Stimulated activated CD8-positive, alpha-beta memory T cell treated with anti-CD3 and anti-CD28 coated beads, Interleukin-15, amount 100 ng/mL, for 48 hours (primary cell): ENCODE data around the gene NARS2.
"Not testable (repeated sequence)": the region's sequence is repeated elsewhere in the genome, so short reads cannot be mapped to it uniquely, and the experiment has no call there.

Source experiments
- DNase-seq, 2 donors: peaks; one replicate each; pipeline ENCODE4 v3.0.0-alpha.2; 2020; ENCODE audit warnings: low read depth in 2 of 2

Gene NARS2

DNA sequence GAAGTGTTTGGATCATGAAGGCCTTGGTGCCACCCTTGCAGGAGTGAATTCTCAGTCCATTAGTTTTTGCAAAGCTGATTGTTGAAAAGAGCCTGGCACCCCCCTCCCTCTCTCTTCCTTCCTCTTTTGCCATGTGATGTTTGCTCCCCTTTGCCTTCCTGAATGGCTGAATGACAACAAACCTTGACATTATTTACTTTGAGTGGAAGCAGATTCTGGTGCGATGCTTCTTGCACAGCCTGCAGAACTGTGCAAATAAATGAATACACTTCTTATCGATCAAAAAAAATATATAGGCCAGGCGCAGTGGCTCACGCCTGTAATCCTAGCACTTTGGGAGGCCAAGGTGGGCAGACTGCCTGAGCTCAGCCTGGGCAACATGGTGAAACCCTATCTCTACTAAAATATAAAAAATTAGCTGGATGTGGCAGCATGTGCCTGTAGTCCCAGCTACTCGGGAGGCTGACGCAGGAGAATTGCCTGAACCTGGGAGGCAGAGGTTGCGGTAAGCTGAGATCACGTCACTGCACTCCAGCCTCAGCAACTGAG, 2.0 kb upstream of the NARS2 start:
- no peak for DNase-seq

DNA sequence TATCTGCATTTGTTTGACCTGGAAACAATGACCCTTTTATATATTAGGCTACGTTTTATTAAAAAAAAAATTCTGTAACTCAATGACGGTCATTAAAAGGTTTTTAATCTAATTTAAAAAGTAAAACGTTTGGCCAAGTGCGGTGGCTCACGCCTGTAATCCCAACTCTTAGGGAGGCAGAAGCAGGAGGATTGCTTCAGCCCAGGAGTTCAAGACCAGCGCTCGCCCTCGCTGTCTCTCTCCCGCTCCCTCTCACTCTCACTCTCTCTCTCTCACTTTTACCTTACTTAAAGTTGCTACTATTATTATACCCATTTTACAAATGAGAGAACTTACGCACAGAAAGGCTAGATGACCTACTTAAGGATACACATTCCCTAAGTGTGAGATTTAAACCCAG, 814 bp upstream of the NARS2 start:
- DNase-seq, result no peak

DNA sequence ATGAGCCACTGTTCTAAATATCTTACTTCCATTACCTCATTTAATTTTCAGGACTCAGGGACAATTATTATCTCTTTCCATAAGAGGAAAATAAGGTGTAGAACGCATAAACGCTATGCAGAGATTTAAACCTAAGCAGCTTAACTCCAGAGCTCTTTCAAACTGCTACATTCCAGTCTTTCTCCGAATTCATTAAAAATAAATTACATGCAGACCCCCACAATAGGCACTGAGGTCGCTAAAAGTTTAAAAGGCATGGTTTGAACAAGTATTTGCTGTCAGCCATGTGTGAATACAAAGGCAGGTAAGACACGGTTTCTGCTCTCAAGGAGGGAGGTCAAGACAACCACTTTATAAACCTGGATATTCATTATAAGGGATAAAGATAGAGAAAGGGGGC, 983 bp downstream of the NARS2 start:
- DNase-seq, result no peak

DNA sequence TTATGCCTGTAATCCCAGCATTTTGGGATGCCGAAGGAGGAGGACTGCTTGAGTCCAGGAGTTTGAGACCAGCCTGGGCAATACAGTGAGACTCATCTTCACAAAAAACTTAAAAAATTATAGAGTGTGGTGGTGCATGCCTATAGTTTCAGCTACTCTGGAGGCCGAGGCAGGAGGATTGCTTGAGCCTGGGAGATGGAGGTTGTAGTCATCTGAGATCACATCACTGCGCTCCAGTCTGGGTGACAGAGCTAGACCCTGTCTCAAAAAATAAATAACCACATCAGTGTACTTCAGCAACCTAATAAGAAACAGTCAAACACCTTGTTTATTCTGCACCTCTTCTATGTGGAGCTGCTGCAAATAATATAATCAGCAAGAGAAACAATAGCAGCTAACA, 1.4 kb downstream of the NARS2 start:
- DNase-seq, result no peak

DNA sequence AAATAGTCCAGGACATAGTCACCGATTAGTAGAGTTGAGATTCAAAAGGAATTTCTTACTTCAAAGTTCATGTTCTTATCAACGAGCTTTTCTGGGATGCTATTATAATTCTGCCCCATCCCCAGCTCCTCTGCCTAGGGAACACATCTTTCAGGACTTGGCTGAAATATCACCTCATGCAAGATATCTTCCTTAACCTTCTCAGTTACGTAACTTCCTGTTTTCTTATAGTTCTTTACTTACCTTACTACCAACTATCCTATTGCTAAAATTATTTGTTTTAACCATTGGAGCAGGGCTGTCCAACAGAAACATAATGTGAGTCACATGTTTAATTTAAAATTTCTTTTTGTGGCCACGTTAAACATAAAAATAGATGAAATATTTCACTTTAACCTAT, 2.3 kb downstream of the NARS2 start:
- no peak for DNase-seq

DNA sequence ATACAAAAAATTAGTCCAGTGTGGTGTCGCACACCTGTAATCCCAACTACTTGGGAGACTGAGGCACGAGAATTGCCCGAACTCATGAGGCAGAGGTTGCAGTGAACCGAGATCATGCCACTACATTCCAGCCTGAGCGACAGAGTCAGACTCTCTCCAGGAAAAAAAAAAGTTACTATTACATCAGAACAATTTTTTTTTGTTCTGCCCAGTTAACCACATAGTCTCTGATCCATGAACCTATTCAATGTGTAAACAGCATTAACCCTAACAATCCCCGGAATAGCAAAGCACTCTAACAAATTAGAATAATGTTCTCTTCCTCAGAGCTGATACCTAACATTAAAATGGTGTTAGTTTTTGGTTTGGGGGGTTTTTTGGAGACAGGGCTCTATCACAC, 4.6 kb downstream of the NARS2 start:
- no peak for DNase-seq

DNA sequence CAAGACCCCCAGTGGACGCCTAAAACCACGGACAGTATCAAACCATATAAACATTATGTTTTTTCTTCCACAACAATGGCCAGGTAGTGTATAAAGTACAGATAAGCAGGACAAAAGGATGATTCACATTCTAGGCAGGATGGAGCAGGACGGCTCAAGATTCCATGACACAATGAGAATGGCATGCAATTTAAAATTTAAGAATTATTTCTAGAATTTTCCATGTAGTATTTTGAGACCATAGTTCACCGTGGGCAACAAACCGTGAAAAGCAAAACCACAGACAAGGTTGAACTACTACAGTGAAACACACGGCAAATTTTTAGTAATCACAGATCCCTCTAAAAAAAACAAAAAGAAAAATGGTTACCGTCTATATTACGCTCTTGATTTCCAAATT, 7.5 kb downstream of the NARS2 start:
- DNase-seq, result no peak

DNA sequence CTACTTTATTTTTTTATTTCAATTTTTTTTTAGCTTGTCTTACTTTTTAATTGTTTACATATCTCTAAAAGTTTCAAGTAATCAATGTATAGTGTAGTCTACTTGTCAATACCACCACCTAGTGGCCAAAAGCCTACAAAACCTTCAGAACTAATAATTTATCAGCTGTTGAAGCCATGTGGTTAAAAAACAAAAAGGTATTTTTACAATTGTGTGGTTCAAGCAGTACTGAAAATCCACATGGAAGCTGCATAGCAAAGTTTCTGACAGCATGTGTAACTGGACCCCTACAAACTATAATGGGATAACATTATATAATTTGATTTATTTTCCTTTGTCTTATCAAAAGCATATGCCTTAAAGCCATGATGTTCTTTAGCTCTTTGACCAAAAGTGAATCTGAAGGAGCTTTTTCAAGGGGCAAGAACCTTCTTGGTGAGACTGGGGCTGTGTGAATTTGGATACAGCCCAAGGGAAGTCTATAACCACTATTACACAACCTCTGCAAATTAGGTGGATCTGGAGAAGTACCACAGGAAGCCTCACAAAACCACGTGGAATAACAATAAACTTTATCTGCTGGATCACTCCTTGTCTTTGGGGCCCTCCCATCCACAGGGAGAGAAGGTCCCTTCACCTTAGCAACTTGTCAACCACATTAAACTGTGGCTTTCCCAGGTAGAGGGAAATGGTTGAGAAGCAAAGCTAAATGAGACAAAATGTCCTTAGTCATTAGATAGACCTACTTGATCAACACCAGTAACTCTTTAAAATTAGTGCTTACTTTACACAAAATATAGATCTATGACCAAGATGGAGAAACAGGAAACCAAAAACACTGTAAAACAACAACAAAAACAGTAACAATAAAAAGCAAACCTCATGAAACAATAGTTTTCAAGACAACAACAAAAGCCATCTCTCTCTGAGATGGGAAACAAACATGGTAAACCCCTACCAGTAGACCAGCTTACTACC, 9.9 kb downstream of the NARS2 start:
- peak in 1 of 2 donors; percentile 5 for DNase-seq

DNA sequence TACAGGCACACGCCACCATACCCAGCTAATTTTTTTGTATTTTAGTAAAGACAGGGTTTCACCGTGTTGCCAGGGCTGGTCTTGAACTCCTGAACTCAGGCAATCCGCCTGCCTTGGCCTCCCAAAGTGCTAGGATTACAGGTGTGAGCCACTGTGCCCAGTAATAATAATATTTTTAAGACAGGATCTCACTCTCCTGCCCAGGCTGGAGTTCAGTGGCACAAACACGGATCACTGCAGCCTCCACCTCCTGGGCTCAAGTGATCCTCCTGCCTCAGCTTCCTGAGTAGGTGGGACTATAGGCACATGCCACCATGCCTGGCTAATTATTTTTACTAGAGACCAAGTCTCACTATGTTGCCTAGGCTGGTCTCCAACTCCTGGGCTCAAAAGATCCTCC, 10.6 kb downstream of the NARS2 start:
- not testable (repeated sequence) for DNase-seq

DNA sequence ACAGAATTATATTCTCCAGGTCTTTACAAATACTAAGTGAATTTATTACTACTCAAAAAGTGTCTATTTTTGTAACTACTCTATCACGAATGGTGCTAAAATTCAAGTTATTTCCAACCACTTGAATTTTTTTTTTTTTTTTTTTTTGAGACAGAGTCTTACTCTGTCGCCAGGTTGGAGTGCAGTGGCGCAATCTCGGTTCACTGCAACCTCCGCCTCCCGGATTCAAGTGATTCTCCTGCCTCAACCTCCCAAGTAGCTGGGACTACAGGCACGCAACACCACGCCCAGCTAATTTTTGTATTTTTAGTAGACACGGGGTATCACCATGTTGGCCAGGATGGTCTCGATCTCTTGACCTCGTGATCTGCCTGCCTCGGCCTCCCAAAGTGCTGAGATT, 11.6 kb downstream of the NARS2 start:
- not testable (repeated sequence) for DNase-seq

DNA sequence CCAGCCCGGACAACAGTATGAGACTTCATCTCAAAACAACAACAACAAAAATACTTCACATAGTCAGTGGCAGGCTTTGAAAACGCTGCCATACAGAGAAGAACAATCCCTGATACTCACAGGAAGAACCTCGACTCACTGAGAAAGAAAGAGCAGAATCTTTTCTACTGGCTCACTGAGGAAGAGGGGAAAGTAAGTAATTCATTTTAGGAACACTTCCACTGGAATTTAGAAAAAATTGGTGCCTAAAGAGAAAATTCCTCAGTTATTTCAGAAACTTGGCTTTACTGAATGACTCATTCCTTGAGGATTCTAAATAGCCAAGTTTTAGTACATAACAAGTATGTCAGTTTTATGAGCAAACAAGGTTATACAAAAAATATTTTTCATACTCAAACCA, 12.3 kb downstream of the NARS2 start:
- no peak for DNase-seq

DNA sequence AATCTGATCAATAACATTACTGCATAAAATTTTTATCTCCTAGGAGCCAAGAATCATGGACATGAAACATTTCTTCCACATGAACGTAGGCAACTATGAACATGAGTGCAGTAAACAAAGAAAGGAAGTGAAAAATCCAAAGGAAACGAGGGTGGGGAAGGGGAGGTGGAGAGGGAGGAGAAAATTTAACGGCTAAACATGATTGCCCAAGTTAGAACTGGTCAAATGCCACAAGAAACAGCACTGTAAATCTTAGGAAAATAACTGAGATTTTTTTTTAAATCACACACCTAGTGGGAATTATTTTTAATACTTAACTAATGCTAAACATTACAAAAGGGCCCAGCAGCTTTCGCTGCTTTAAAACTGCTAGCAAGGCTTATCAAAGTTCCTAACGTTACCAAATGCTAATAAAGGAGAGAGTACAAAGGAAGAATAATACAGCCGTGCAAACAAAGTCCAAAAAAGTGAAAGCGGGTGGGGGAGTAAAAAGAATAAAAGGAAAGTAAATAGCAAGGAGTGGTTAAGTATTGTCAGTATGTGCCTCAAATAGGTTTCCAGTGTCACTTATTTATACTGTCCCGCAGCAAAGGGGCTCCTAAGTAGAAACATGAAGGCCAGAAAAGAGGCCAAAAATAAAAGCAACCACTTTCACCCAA, 13.7 kb downstream of the NARS2 start:
- no peak for DNase-seq

DNA sequence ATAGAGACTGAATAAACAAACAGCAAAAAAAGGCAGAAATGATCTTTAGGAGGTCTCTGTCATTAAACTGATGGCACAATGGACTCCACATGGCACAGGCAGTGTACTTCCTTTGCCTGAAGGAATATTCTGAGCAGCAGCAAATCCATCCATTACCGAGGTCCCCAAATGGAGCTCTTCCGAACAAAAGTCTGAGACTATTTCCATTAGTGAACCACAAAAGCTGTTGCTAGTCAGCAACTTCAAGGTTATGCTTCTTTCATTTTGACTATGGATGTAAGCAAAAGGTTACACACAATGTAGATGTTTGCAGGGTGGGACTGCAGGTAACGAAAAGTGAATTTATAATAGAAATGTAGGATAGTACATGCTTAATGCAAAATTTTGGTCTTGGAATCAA, 14.5 kb downstream of the NARS2 start:
- DNase-seq, result no peak

DNA sequence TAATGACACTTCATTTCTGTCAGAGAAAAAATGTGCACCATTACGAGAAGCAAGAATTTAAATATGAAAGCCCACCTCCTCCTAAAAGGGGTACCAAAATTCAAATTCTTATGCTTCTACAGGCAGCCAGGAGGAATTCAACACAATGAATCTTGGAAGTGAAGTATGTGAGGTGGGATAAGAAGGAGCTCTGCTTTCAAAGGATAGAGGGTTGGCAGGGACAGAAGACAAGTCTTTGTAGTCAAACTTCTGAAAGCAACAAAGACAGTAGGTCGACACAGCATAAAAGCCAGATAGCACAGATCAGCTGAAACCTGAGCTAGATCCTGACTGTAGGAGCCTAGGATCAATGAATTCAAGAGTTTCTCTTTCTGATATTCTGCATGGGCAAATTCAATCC, 17.4 kb downstream of the NARS2 start:
- no peak for DNase-seq

DNA sequence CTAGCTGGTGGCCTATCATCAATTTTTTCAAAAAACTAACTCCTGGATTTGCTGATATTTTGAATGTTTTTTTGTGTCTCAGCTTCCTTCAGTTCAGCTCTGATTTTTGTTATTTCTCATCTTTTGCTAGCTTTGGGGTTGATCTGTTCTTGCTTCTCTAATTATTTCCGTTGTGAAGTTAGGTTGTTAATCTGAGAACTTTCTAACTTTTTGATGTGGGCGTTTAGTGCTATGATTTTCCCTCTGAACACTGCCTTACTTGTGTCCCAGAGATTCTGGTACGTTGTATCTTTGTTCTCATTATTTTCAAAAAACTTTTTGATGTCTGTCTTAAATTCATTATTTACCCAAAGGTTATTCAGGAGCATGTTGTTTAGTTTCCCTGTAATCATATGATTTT, 19.1 kb downstream of the NARS2 start:
- DNase-seq, result no peak

DNA sequence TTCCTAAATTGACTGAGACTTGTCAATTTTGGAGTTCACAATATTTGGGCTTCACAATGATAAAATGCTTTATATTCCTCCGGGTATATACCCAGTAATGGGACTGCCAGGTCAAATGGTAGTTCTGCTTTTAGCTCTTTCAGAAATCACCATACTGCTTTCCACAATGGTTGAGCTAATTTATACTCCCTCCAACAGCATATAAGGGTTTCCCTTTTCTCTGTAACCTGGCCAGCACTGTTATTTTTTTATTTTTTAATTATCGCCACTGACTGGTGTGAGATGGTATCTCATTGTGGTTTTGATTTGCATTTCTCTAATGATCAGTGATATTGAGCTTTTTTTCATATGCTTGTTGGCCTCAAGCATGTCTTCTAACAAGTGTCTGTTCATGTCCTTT, 21.8 kb downstream of the NARS2 start:
- DNase-seq, result no peak

DNA sequence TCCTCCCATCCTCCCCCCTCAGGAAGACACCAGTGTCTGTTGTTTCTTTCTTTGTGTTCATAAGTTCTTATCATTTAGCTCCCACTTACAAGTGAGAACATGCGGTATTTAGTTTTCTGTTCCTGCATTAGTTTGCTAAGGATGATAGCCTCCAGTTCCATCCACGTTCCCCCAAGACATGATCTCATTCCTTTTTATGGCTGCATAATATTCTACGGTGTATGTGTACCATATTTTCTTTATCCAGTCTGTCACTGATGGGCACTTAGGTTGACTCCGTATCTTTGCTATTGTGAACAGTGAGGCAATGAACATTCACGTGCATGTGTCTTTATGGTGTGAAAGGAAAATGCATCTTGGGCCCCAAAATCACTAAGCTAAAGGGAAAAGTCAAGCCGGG, 22.5 kb downstream of the NARS2 start:
- DNase-seq, result not testable (repeated sequence)

DNA sequence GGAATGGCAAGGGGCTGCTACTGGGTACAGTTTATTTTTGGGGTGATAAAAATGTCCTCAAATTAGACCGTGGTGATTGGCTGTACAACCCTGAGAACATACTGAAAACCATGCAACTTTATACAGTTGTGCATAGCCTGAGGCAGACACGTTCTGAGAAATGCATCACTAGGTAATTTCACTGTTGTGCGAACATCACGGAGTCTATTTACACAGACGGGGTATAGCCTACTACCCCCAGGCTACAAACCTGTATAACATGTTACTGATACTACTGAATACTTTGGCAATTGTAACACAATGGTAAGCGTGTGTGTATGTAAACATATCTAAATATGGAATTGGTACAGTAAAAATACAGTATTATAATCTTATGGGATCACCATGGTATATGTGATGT, 23.6 kb downstream of the NARS2 start:
- DNase-seq, result no peak

DNA sequence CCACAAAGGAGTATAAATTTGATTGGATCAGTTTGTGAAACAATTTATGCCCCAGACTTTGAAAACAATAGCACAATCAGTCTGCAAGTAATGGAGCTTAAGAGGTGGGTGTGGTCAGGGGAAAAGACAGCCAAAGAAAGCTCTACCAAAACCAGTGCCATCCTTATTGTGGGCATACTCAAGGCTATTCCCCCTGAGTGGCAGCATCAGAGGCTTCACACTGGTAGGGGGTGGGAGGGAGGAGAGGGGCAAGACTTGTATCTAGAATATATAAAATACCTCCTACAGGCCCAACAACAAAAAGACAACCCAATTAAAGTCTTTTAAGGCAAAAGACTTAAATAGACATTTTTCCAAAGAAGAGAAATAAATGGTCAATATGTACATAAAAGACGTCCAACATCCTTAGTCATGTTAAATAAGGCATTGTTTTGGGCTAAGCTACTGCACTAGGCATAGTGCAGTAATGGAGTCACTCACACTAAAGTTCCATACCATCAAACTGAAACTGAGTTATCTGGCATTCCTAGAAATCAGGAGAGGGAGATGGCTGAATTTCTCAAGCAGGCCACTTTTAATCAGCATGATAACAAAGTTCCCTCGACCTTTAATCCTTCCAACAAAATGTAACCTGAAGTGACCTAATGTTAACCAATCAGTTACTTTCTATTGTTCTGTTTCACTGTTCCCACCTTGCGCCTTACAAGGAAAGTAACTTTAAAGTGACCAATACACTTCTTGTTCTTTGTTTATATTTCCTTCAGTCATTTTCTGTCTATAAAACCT, 24.8 kb downstream of the NARS2 start:
- DNase-seq, result no peak

DNA sequence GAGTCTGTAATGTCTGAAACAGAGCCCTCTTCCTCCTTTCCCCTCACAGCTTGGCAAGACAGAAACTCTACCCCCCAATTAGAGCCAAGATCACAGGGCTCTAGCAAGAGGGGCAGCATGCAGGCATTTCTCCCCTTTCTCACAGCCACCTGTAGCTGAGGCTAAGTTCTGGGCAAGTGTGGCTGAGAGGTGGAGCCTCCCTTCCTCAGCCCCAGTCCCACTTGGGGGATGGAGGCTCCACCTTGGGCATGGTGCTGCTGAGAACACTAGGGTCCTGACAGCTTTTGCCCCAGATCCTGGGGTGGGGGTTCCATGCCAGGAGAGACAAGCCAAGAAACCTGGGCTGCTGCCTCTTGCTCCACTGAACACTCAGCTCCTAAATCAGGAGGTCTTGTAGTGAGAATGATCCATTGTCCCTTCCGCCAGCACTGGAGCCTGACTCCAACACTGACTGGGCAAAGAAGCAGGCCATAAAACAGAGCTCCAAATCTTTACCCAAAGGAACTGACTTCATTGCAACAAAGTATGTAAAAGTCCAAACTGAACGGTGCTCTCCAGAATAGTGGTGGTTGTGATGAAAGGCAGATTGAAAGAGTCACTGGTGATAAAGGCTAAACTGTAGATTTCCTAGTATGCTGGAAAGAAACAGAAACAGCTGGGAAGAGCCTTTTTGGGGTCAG, 25.6 kb downstream of the NARS2 start:
- DNase-seq, result no peak

DNA sequence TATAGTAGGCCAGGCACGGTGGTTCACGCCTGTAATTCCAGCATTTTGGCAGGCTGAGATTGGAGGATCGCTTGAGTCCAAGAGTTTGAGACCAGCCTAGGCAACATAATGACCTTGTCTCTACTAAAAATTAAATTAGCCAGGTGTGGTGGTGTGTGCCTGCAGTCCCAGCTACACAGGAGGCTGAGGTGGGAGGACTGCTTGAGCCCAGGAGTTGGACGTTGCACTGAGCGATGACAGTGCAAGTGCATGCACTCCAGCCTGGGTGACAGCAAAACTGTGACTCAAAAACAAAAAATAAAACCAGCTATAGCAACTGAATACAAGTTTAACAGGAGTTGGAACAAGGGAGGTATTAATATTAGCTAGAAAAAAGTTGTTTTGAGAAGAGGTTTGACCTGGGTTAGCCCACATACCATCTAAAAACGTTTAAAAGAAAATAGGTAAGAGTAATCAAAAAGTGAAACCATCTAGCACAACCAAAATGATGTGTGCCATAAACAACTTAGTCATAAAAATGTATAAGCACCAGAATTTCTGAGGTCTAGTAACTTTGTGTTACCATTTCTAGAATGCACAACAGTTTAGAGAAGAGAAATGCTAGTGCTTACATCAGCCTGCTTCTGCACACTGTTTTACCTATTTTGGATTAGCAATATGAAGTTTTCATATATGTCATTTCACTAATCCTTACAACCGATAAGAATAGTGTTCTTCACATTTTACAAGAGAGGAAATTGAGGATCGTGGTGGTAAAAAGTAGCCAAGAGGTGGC, 26.5 kb downstream of the NARS2 start:
- no peak for DNase-seq
